Peyer's patch (tissue), 4 donors: ENCODE results near the gene LOXHD1. TPM values are rescaled to one million over a fixed set of nuclear protein-coding genes. Genes with fewer than 3 reads are reported as not detected.

Source experiments
- DNase-seq, 3 donors: peaks; one replicate each; pipeline ENCODE4 v3.0.0-alpha.2; 2017 to 2019
- H3K27ac ChIP-seq, 4 donors: fragments of 200-600 bp; sonication (generic); one replicate each; pipeline ENCODE4 v1.5.1; 2016 to 2019
- H3K27me3 ChIP-seq, 2 donors: fragments of 200-600 bp; sonication (generic); one replicate each; pipeline ENCODE4 v1.5.1; 2019
- H3K36me3 ChIP-seq, 3 donors: fragments of 200-600 bp; sonication (generic); one replicate each; pipeline ENCODE4 v1.5.1; 2016 to 2019
- H3K4me1 ChIP-seq, 4 donors: fragments of 200-600 bp; sonication (generic); one replicate each; pipeline ENCODE4 v1.5.1; 2016 to 2019
- H3K4me3 ChIP-seq, 4 donors: fragments of 200-600 bp; sonication (generic); 1 replicate in 3 of 4; 2 replicates in 1 of 4; pipeline ENCODE4 v1.5.1; 2016 to 2019; ENCODE audit warnings: mild to moderate bottlenecking in 1 of 4
- H3K9me3 ChIP-seq, 4 donors: fragments of 200-600 bp; sonication (generic); one replicate each; pipeline ENCODE4 v1.5.1; 2016 to 2019; ENCODE audit warnings: mild to moderate bottlenecking in 1 of 4
- POLR2A ChIP-seq, 2 donors: fragments of 450-650 bp; IDR thresholded peaks; one replicate each; pipeline ENCODE4 v1.5.1; 2017; ENCODE audit warnings: antibody characterized with exemption in 2 of 2, mild to moderate bottlenecking in 2 of 2, moderate library complexity in 2 of 2
- total RNA-seq, 4 donors: library from RNA; depleted of rRNA; stranded (reverse); fragments of >200 nt; gene quantifications; one replicate each; pipeline ENCODE4 v1.1.0, GENCODE V29; 2016
- TF ChIP-seq, protein P1 (sequence below), 6 experiments: fragments of 450-650 bp in 4 of 6; fragments of 200-600 bp in 2 of 6; sonication (generic) in 1 of 6; IDR thresholded peaks; one replicate each; pipeline ENCODE4 v1.5.1; 2017 to 2019; ENCODE audit warnings: antibody characterized with exemption in 6 of 6, mild to moderate bottlenecking in 3 of 6, moderate library complexity in 1 of 6

The LOXHD1 gene
- total RNA-seq, 4 donors from 2014 or later, result 0.19 to 0.83 TPM; not detected in 2

DNA sequence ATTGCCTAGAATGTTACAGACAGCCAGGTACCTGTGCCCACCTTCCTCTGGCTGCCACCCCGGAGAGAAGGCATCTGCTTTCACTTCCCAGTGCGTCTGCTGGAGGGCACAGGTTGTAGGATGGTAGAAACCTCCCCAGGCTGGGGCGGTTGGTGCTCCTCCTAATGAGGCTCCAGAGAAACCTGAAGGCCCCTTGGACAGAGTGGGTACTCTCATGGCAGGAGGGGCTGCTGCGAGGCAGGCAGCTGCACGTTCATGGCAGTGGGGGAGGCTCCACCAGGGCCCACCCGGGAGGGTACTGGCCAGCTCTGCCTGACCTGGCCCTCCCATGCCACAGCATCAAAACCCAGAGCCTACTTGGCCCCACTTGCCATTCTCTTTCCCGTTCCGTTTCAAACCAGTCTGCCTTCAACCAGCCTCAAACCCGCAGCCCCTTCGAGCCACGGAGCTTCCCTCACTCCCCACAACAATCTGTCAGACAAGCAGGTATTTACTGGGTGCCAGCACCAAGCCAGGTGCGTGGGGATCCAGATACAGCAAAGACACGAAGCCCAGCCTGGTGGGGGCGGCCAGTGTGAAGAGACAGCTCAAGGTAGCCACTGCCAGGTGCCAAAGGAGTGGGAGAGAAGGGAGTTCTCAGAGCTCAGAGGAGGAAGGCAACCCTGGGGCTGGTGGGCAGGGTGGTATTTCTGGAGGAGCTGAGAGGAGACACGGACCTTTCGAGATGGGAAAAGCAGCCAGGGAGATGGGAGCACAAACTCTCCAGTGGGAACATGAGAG is 229.6 kb downstream of the LOXHD1 start:
- Histone ChIP-seq H3K4me1 (peaks cover 0 to 3% (median 0%) of the 10 kb centered on the region in 4 donors), H3K9me3 (no peaks in the 10 kb centered on the region), H3K27me3 (no peaks in the 10 kb centered on the region), H3K4me3 (no peak overlapping the region), H3K36me3 (no peaks in the 10 kb centered on the region), H3K27ac (no peak overlapping the region)
- TF ChIP-seq POLR2A (IDR thresholded peaks at IDR 0.05), result no peak
- TF ChIP-seq, protein P1, sequence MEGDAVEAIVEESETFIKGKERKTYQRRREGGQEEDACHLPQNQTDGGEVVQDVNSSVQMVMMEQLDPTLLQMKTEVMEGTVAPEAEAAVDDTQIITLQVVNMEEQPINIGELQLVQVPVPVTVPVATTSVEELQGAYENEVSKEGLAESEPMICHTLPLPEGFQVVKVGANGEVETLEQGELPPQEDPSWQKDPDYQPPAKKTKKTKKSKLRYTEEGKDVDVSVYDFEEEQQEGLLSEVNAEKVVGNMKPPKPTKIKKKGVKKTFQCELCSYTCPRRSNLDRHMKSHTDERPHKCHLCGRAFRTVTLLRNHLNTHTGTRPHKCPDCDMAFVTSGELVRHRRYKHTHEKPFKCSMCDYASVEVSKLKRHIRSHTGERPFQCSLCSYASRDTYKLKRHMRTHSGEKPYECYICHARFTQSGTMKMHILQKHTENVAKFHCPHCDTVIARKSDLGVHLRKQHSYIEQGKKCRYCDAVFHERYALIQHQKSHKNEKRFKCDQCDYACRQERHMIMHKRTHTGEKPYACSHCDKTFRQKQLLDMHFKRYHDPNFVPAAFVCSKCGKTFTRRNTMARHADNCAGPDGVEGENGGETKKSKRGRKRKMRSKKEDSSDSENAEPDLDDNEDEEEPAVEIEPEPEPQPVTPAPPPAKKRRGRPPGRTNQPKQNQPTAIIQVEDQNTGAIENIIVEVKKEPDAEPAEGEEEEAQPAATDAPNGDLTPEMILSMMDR (IDR thresholded peaks at IDR 0.05), result no peak
- no peak for DNase-seq

Other genes starting within 250 kb of the LOXHD1 start
- gene ST8SIA5, start 99.8 kb upstream of the LOXHD1 start, total RNA-seq, result under 1 TPM in 2 of 4 donors, not detected in 2; under 0.01 to 0.09 TPM